Right lobe of liver (tissue), 4 donors: Measurements from ENCODE around the gene GNB1L.

Source experiments
- CTCF ChIP-seq, 4 donors: fragments of 200-600 bp in 3 of 4; fragments of 450-650 bp in 1 of 4; IDR thresholded peaks; one replicate each; pipeline versions ENCODE4 v1.5.1 to v1.8.0; 2016 to 2022; ENCODE audit warnings: antibody characterized with exemption in 4 of 4, mild to moderate bottlenecking in 2 of 4
- POLR2A ChIP-seq: fragments of 450-650 bp; IDR thresholded peaks from one replicate; pipeline ENCODE4 v1.6.1; 2017; ENCODE audit warnings: antibody characterized with exemption, mild to moderate bottlenecking
- donor health status: DM: no; HTN: no; CAD: no.
- donor health status: DM: no; HTN: no; CAD: no.
- donor health status: DM: no; HTN: yes; CAD: no.

- no peak for TF ChIP-seq CTCF (IDR thresholded peaks at IDR 0.05)
- TF ChIP-seq POLR2A = no peak
Observed at GRCh38 chr22:19898831-19899567, 44.3 kb upstream of the GNB1L start.
